Lower lobe of right lung (tissue), 2 donors: ENCODE results near the gene CYP4V2. TPM values are rescaled to one million over a fixed set of nuclear protein-coding genes. Genes with fewer than 3 reads are reported as not detected.

Experiments
- ATAC-seq, 2 donors: fragments of 200-7000 bp; cut with Tn5 transposase; one replicate each; pipeline ENCODE4 v1.9.1; 2020 to 2022; ENCODE audit warnings: mild to moderate bottlenecking in 2 of 2, moderate library complexity in 2 of 2
- DNase-seq: peaks from one replicate; pipeline ENCODE4 v3.0.0-alpha.2; 2020
- H3K27ac ChIP-seq: fragments of 200-600 bp; one replicate; pipeline ENCODE4 v1.8.0; 2022
- H3K27me3 ChIP-seq: fragments of 200-600 bp; one replicate; pipeline ENCODE4 v1.8.0; 2022; ENCODE audit warnings: low read depth
- H3K36me3 ChIP-seq: fragments of 200-600 bp; one replicate; pipeline ENCODE4 v1.8.0; 2022; ENCODE audit warnings: mild to moderate bottlenecking
- H3K4me1 ChIP-seq: fragments of 200-600 bp; one replicate; pipeline ENCODE4 v1.8.0; 2022
- H3K4me3 ChIP-seq: fragments of 200-600 bp; one replicate; pipeline ENCODE4 v1.8.0; 2022; ENCODE audit warnings: mild to moderate bottlenecking
- H3K9me3 ChIP-seq: fragments of 200-600 bp; one replicate; pipeline ENCODE4 v1.8.0; 2022
- CTCF ChIP-seq: fragments of 200-600 bp; IDR thresholded peaks from one replicate; pipeline ENCODE4 v1.8.0; 2022; ENCODE audit warnings: antibody characterized with exemption, mild to moderate bottlenecking
- intact Hi-C: fragments of 100-400 bp; cut with DNase I; formaldehyde crosslinking; loops from one replicate; pipeline ENCODE4 v1.11.0; 2022
- total RNA-seq: library from RNA; stranded (reverse); fragmentation: NEBNext Ultra II Directional; extraction: Animal tissue kit (Norgen Biotek cat#: 25700); gene quantifications from one replicate; pipeline ENCODE4 v1.2.1, GENCODE V29; 2021
- donor health status: DM: no; HTN: yes; CAD: no; lungs with severe emphysema.

CYP4V2 gene
- total RNA-seq, 1 donor from 2014 or later, result 38.6 TPM

GRCh38 chr4:186159613-186160012, 31.8 kb upstream of the CYP4V2 start:
- no peak for TF ChIP-seq CTCF
- intact Hi-C loops, result no loop called here
- H3K36me3 ChIP-seq, result peaks cover 23% of the 10 kb centered on the region

GRCh38 chr4:186161138-186161537, 30.2 kb upstream of the CYP4V2 start:
- ATAC-seq, result no peak
- H3K4me3 ChIP-seq, result no peak overlapping the region
- H3K4me1 ChIP-seq, result no peaks in the 10 kb centered on the region
- intact Hi-C loops, result no loop called here
- H3K27me3 ChIP-seq, result no peaks in the 10 kb centered on the region
- DNase-seq, result no peak
- TF ChIP-seq CTCF, result no peak
- peaks cover 28% of the 10 kb centered on the region for H3K36me3 ChIP-seq
- H3K9me3 ChIP-seq, result no peaks in the 10 kb centered on the region
- H3K27ac ChIP-seq, result no peak overlapping the region

More at GRCh38 chr4:186159613-186160012, 31.8 kb upstream of the CYP4V2 start:
- no peaks in the 10 kb centered on the region for H3K9me3 ChIP-seq
- H3K27ac ChIP-seq, result no peak overlapping the region
- no peaks in the 10 kb centered on the region for H3K27me3 ChIP-seq
- no peaks in the 10 kb centered on the region for H3K4me1 ChIP-seq
- peak in 1 of 2 donors; percentile 6 for ATAC-seq
- H3K4me3 ChIP-seq, result no peak overlapping the region
- no peak for DNase-seq

- DNase-seq (no peak), ATAC-seq (no peak)
- H3K4me3 ChIP-seq, result no peak overlapping the region
- no peaks in the 10 kb centered on the region for H3K27me3 ChIP-seq
- no peaks in the 10 kb centered on the region for H3K9me3 ChIP-seq
- H3K4me1 ChIP-seq, result no peaks in the 10 kb centered on the region
- intact Hi-C loops, result no loop called here
- TF ChIP-seq CTCF, result no peak
- H3K36me3 ChIP-seq, result peaks cover 12% of the 10 kb centered on the region
- H3K27ac ChIP-seq, result no peak overlapping the region
These were observed 24.4 kb upstream of the CYP4V2 start for GRCh38 chr4:186166852-186167512.

GRCh38 chr4:186167605-186168004, 23.8 kb upstream of the CYP4V2 start:
- TF ChIP-seq CTCF, result no peak
- H3K4me1 ChIP-seq, result no peaks in the 10 kb centered on the region
- intact Hi-C loops, result no loop called here
- H3K36me3 ChIP-seq, result peaks cover 12% of the 10 kb centered on the region
- ATAC-seq (no peak), DNase-seq (no peak)
- no peak overlapping the region for H3K4me3 ChIP-seq
- no peaks in the 10 kb centered on the region for H3K27me3 ChIP-seq
- no peak overlapping the region for H3K27ac ChIP-seq
- no peaks in the 10 kb centered on the region for H3K9me3 ChIP-seq

- Histone ChIP-seq H3K4me1 (no peaks in the 10 kb centered on the region), H3K9me3 (no peaks in the 10 kb centered on the region), H3K36me3 (peaks cover 5% of the 10 kb centered on the region), H3K27ac (no peak overlapping the region), H3K27me3 (no peaks in the 10 kb centered on the region), H3K4me3 (no peak overlapping the region)
- intact Hi-C loops, result no loop called here
- DNase-seq (no peak), ATAC-seq (no peak)
- no peak for TF ChIP-seq CTCF
These were observed 22.6 kb upstream of the CYP4V2 start for GRCh38 chr4:186168750-186169149.
